GM21723 (cell line): ENCODE measurements around the gene DVL2.
"Not testable (repeated sequence)": the region's sequence is repeated elsewhere in the genome, so short reads cannot be mapped to it uniquely, and the experiment has no call there.

Experiments
- ATAC-seq: cut with Tn5 transposase; IDR thresholded peaks from one replicate; pipeline ENCODE4 v1.9.1; 2021; ENCODE audit warnings: mild to moderate bottlenecking, moderate library complexity; ENCODE audit not compliant: unreplicated experiment

The DVL2 gene

GRCh38 chr17:7256766-7257456 lies 22.6 kb upstream of the DVL2 start:
- ATAC-seq = no peak

GRCh38 chr17:7254511-7254910 lies 20.2 kb upstream of the DVL2 start:
- no peak for ATAC-seq

- no peak for ATAC-seq
These were observed 18.8 kb upstream of the DVL2 start for GRCh38 chr17:7253082-7253481.

- ATAC-seq = peak; percentile 52
These were observed 18.1 kb upstream of the DVL2 start, which contains the start of gene ELP5 for GRCh38 chr17:7252176-7253043. TSS of gene ELP5 (plus strand) at chr17:7252215. CDS start at chr17:7252551, 336 bp downstream.

- ATAC-seq = peak; percentile 89
These were observed 17.4 kb upstream of the DVL2 start, which contains the start of gene CTDNEP1 for GRCh38 chr17:7251661-7252175. TSS of gene CTDNEP1 (minus strand) at chr17:7251734. CDS start at chr17:7251296, 438 bp downstream.

- ATAC-seq = peak; percentile 2
These were observed 16.6 kb upstream of the DVL2 start for GRCh38 chr17:7250695-7251627.

GRCh38 chr17:7249830-7250229 lies 15.5 kb upstream of the DVL2 start:
- ATAC-seq = no peak

- ATAC-seq = no peak
These were observed 14.9 kb upstream of the DVL2 start for GRCh38 chr17:7249214-7249613.

- ATAC-seq = no peak
These were observed 14.5 kb upstream of the DVL2 start for GRCh38 chr17:7248796-7249195.

GRCh38 chr17:7246779-7247178 lies 12.5 kb upstream of the DVL2 start:
- ATAC-seq = no peak

GRCh38 chr17:7243838-7244237 lies 9.5 kb upstream of the DVL2 start:
- not testable (repeated sequence) for ATAC-seq

GRCh38 chr17:7243453-7243729 lies 9.1 kb upstream of the DVL2 start:
- no peak for ATAC-seq

- peak; percentile 38 for ATAC-seq
These were observed 8.6 kb upstream of the DVL2 start for GRCh38 chr17:7242717-7243452.

GRCh38 chr17:7241783-7242716 lies 7.7 kb upstream of the DVL2 start, which contains the start of gene GABARAP:
TSS of gene GABARAP (minus strand) at chr17:7242449. CDS start at chr17:7242330, 119 bp downstream.
- no peak for ATAC-seq

GRCh38 chr17:7241090-7241733 lies 6.9 kb upstream of the DVL2 start:
- ATAC-seq = no peak

- ATAC-seq = no peak
These were observed 6.1 kb upstream of the DVL2 start for GRCh38 chr17:7240375-7240774.

GRCh38 chr17:7239091-7240027 lies 5.0 kb upstream of the DVL2 start, which contains the start of gene PHF23:
TSS of gene PHF23 (minus strand) at chr17:7239457. CDS start at chr17:7239279, 178 bp downstream.
- peak; percentile 49 for ATAC-seq
